Upper lobe of left lung (tissue), 4 donors: ENCODE data around the gene SPDYE4.

Experiments
- EP300 ChIP-seq, 4 donors: sonication (generic); formaldehyde crosslinking; IDR thresholded peaks; one replicate each; pipeline ENCODE4 v1.5.1; 2017; ENCODE audit warnings: antibody characterized with exemption in 4 of 4, control low read depth in 2 of 4
- POLR2A ChIP-seq, 4 donors: fragments of 450-650 bp; IDR thresholded peaks; one replicate each; pipeline ENCODE4 v1.5.1; 2016 to 2017; ENCODE audit warnings: antibody characterized with exemption in 4 of 4, mild to moderate bottlenecking in 2 of 4
- POLR2AphosphoS5 ChIP-seq, 2 donors: sonication (generic); formaldehyde crosslinking; IDR thresholded peaks; one replicate each; pipeline ENCODE4 v1.5.1; 2017; ENCODE audit warnings: antibody characterized with exemption in 2 of 2
- TF ChIP-seq, protein P1 (sequence below), 6 experiments: fragments of 450-650 bp in 4 of 6; fragments of 200-600 bp in 2 of 6; sonication (generic) in 2 of 6; IDR thresholded peaks; one replicate each; pipeline ENCODE4 v1.5.1; 2016 to 2019; ENCODE audit warnings: antibody characterized with exemption in 6 of 6

DNA sequence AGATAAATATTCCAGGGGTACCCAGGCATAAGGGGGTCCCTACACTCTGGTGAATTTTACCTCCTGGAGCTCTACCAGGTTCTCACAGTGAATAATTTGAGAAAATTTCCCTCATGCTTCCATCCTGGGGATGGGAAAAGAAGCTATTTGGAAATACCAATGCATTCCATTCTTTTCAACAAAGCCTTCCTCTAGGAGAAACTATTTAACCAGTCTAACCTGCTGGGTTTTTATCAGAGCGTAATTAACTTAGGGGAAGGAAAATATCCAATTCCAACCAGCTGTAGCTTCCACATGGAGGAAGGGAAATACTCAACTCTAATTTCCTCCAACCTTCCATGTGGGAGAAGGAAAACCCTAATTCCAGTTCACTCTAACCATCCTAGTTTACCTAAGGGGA, 23.8 kb upstream of the SPDYE4 start:
- TF ChIP-seq, protein P1, sequence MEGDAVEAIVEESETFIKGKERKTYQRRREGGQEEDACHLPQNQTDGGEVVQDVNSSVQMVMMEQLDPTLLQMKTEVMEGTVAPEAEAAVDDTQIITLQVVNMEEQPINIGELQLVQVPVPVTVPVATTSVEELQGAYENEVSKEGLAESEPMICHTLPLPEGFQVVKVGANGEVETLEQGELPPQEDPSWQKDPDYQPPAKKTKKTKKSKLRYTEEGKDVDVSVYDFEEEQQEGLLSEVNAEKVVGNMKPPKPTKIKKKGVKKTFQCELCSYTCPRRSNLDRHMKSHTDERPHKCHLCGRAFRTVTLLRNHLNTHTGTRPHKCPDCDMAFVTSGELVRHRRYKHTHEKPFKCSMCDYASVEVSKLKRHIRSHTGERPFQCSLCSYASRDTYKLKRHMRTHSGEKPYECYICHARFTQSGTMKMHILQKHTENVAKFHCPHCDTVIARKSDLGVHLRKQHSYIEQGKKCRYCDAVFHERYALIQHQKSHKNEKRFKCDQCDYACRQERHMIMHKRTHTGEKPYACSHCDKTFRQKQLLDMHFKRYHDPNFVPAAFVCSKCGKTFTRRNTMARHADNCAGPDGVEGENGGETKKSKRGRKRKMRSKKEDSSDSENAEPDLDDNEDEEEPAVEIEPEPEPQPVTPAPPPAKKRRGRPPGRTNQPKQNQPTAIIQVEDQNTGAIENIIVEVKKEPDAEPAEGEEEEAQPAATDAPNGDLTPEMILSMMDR (IDR thresholded peaks at IDR 0.05) = no peak
- no peak for TF ChIP-seq POLR2AphosphoS5 (IDR thresholded peaks at IDR 0.05)
- TF ChIP-seq POLR2A (IDR thresholded peaks at IDR 0.05) = no peak
- TF ChIP-seq EP300 (IDR thresholded peaks at IDR 0.05) = no peak
